ENCODE measurements around the gene CDHR1. TPM values are rescaled to one million over a fixed set of nuclear protein-coding genes. Genes with fewer than 3 reads are reported as not detected.

The CDHR1 gene
- total RNA-seq, 1 experiment from 2014 or later: 0.39 TPM

GRCh38 chr10:84237199-84238051 is 43.1 kb downstream of the CDHR1 start:
- POLR2A ChIA-PET: no interaction called here
- Histone ChIP-seq H3K9me3 (ENCODE audit: control insufficient read depth, insufficient read depth, low read depth, low read length) (no peaks in the 10 kb centered on the region), H3K27ac (ENCODE audit: low read length) (no peak overlapping the region), H3K4me1 (ENCODE audit: control insufficient read depth, insufficient read depth, low read length) (no peaks in the 10 kb centered on the region), H3K27me3 (ENCODE audit: control insufficient read depth, insufficient read depth, low read length) (peaks cover 9% of the 10 kb centered on the region; the same call in 1 of the 2 replicates), H3K36me3 (ENCODE audit: control insufficient read depth, insufficient read depth, low read length) (no peaks in the 10 kb centered on the region), H3K4me3 (ENCODE audit: low read depth in 2 of 2, low read length in 2 of 2) (no peak overlapping the region)
- no TSS peak for BruUV-seq (replicated peaks)
- DNase-seq (ENCODE audit: low read depth, low spot score): no peak
- peak; percentile 53; the same call in 1 of the 2 replicates for TF ChIP-seq CTCF (IDR thresholded peaks at IDR 0.05)
- no peak for TF ChIP-seq SIN3A (IDR thresholded peaks at IDR 0.05; ENCODE audit: borderline replicate concordance, insufficient read depth, low read depth, low read length)
- ATAC-seq: no peak
- in situ Hi-C loops (cut with HindIII; ENCODE audit: low pct_unique_long_range_greater_than_20kb, low sequenced_read_pairs) (no loop called here), intact Hi-C loops (cut with micrococcal nuclease; ENCODE audit: unreplicated experiment) (no loop called here)
- CTCF ChIA-PET: interaction anchor here (0.6 to 1.1 kb wide), 2 partner anchors 12 to 32 kb away, joined by 3 to 8 read pairs; no protein-coding TSS in a partner anchor

DNA sequence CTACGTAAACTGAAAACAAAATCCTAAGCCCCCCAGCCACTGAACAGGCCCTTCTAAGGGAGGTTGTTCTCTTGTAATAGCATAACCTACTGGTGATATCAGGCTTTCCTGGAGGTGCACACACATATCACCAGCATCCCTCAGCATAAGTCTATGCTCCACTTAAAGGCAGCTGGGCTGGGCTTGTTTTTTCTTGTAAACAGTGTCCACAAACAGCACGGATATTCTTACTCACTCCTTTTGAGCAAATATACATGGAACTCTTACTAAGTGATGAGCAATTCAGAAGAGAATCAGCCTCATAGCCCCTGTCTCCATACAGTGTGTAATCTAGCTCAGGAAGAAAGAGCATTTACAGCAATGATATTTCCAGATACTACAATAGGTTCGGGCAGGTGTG is 44.6 kb downstream of the CDHR1 start:
- TF ChIP-seq TCF7L2 (IDR thresholded peaks at IDR 0.05; ENCODE audit: low read depth, low read length) (no peak), CTCF (IDR thresholded peaks at IDR 0.05) (no peak), POLR2AphosphoS5 (IDR thresholded peaks at IDR 0.05; ENCODE audit: low read depth, low read length) (no peak), SIN3A (IDR thresholded peaks at IDR 0.05; ENCODE audit: borderline replicate concordance, insufficient read depth, low read depth, low read length) (no peak)
- TF ChIP-seq, protein P1, sequence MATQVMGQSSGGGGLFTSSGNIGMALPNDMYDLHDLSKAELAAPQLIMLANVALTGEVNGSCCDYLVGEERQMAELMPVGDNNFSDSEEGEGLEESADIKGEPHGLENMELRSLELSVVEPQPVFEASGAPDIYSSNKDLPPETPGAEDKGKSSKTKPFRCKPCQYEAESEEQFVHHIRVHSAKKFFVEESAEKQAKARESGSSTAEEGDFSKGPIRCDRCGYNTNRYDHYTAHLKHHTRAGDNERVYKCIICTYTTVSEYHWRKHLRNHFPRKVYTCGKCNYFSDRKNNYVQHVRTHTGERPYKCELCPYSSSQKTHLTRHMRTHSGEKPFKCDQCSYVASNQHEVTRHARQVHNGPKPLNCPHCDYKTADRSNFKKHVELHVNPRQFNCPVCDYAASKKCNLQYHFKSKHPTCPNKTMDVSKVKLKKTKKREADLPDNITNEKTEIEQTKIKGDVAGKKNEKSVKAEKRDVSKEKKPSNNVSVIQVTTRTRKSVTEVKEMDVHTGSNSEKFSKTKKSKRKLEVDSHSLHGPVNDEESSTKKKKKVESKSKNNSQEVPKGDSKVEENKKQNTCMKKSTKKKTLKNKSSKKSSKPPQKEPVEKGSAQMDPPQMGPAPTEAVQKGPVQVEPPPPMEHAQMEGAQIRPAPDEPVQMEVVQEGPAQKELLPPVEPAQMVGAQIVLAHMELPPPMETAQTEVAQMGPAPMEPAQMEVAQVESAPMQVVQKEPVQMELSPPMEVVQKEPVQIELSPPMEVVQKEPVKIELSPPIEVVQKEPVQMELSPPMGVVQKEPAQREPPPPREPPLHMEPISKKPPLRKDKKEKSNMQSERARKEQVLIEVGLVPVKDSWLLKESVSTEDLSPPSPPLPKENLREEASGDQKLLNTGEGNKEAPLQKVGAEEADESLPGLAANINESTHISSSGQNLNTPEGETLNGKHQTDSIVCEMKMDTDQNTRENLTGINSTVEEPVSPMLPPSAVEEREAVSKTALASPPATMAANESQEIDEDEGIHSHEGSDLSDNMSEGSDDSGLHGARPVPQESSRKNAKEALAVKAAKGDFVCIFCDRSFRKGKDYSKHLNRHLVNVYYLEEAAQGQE (IDR thresholded peaks at IDR 0.05; ENCODE audit: insufficient read depth in 1 of 2, low read depth in 2 of 2, low read length in 1 of 2): no peak
- ATAC-seq (no peak), DNase-seq (ENCODE audit: low read depth, low spot score) (no peak)
- Histone ChIP-seq H3K4me1 (ENCODE audit: control insufficient read depth, insufficient read depth, low read length) (no peaks in the 10 kb centered on the region), H3K4me3 (ENCODE audit: low read depth in 2 of 2, low read length in 2 of 2) (no peak overlapping the region), H3K9me3 (ENCODE audit: control insufficient read depth, insufficient read depth, low read depth, low read length) (no peaks in the 10 kb centered on the region), H3K27ac (ENCODE audit: low read length) (no peak overlapping the region), H3K27me3 (ENCODE audit: control insufficient read depth, insufficient read depth, low read length) (peaks cover 9% of the 10 kb centered on the region; the same call in 1 of the 2 replicates), H3K36me3 (ENCODE audit: control insufficient read depth, insufficient read depth, low read length) (no peaks in the 10 kb centered on the region)
- ChIA-PET POLR2A (no interaction called here), CTCF (no interaction called here)
- no TSS peak for BruUV-seq (replicated peaks)
- in situ Hi-C loops (cut with HindIII; ENCODE audit: low pct_unique_long_range_greater_than_20kb, low sequenced_read_pairs): no loop called here
- intact Hi-C loops (cut with micrococcal nuclease; ENCODE audit: unreplicated experiment): no loop called here

Data from Panc1 (cell line).